GM18499 (cell line): Measurements from ENCODE around the gene MAPKAPK3.

Source experiments
- ATAC-seq: cut with Tn5 transposase; IDR thresholded peaks from one replicate; pipeline ENCODE4 v1.9.1; 2021; ENCODE audit warnings: moderate number of reproducible peaks; ENCODE audit not compliant: insufficient read depth, unreplicated experiment

The MAPKAPK3 gene

GRCh38 chr3:50624634-50625033, 7.7 kb downstream of the MAPKAPK3 start:
- no peak for ATAC-seq

- ATAC-seq, result no peak
Measured at GRCh38 chr3:50625231-50626182, 8.6 kb downstream of the MAPKAPK3 start.

- no peak for ATAC-seq
Measured at GRCh38 chr3:50626401-50626800, 9.4 kb downstream of the MAPKAPK3 start.

- no peak for ATAC-seq
Measured at GRCh38 chr3:50627407-50628051, 10.6 kb downstream of the MAPKAPK3 start.

GRCh38 chr3:50628601-50629000, 11.7 kb downstream of the MAPKAPK3 start:
- no peak for ATAC-seq

- no peak for ATAC-seq
Measured at GRCh38 chr3:50630394-50630793, 13.4 kb downstream of the MAPKAPK3 start.

- no peak for ATAC-seq
Measured at GRCh38 chr3:50630877-50631276, 13.9 kb downstream of the MAPKAPK3 start.

GRCh38 chr3:50632450-50632849, 15.5 kb downstream of the MAPKAPK3 start:
- ATAC-seq, result no peak

- ATAC-seq, result no peak
Measured at GRCh38 chr3:50633230-50633790, 16.4 kb downstream of the MAPKAPK3 start.

- no peak for ATAC-seq
Measured at GRCh38 chr3:50635066-50635465, 18.1 kb downstream of the MAPKAPK3 start.

- no peak for ATAC-seq
Measured at GRCh38 chr3:50637011-50637410, 20.1 kb downstream of the MAPKAPK3 start.

GRCh38 chr3:50637945-50638344, 21.0 kb downstream of the MAPKAPK3 start:
- no peak for ATAC-seq

- no peak for ATAC-seq
Measured at GRCh38 chr3:50639055-50639494, 22.1 kb downstream of the MAPKAPK3 start.

GRCh38 chr3:50642382-50642781, 25.4 kb downstream of the MAPKAPK3 start:
- no peak for ATAC-seq

- ATAC-seq, result no peak
Measured at GRCh38 chr3:50644561-50644960, 27.6 kb downstream of the MAPKAPK3 start.

GRCh38 chr3:50645378-50645777, 28.4 kb downstream of the MAPKAPK3 start:
- no peak for ATAC-seq

- ATAC-seq, result no peak
Measured at GRCh38 chr3:50648313-50648712, 31.4 kb downstream of the MAPKAPK3 start.

- ATAC-seq, result no peak
Measured at GRCh38 chr3:50648944-50649343, 32.0 kb downstream of the MAPKAPK3 start.

GRCh38 chr3:50649451-50649931, 32.5 kb downstream of the MAPKAPK3 start:
- ATAC-seq, result no peak

- ATAC-seq, result no peak
Measured at GRCh38 chr3:50650018-50650417, 33.1 kb downstream of the MAPKAPK3 start.

- no peak for ATAC-seq
Measured at GRCh38 chr3:50651445-50651844, 34.5 kb downstream of the MAPKAPK3 start.
